Esophagus muscularis mucosa (tissue), 4 donors: ENCODE measurements around the gene MYOM3.
"Not testable (repeated sequence)": the region's sequence is repeated elsewhere in the genome, so short reads cannot be mapped to it uniquely, and the experiment has no call there.

Source experiments
- EP300 ChIP-seq: sonication (generic); formaldehyde crosslinking; IDR thresholded peaks from one replicate; pipeline ENCODE4 v1.6.1; 2017; ENCODE audit warnings: antibody characterized with exemption
- POLR2A ChIP-seq: fragments of 450-650 bp; IDR thresholded peaks from one replicate; pipeline ENCODE4 v1.6.1; 2017; ENCODE audit warnings: antibody characterized with exemption, moderate library complexity, mild to moderate bottlenecking, low read depth
- POLR2AphosphoS5 ChIP-seq, 2 donors: sonication (generic); formaldehyde crosslinking; IDR thresholded peaks; one replicate each; pipeline ENCODE4 v1.6.1; 2017; ENCODE audit warnings: antibody characterized with exemption in 2 of 2
- TF ChIP-seq, protein P1 (sequence below), 3 experiments: fragments of 200-600 bp in 2 of 3; fragments of 450-650 bp in 1 of 3; sonication (generic) in 2 of 3; IDR thresholded peaks; one replicate each; pipeline ENCODE4 v1.5.1; 2017 to 2019; ENCODE audit warnings: antibody characterized with exemption in 3 of 3, mild to moderate bottlenecking in 2 of 3, moderate library complexity in 1 of 3

DNA sequence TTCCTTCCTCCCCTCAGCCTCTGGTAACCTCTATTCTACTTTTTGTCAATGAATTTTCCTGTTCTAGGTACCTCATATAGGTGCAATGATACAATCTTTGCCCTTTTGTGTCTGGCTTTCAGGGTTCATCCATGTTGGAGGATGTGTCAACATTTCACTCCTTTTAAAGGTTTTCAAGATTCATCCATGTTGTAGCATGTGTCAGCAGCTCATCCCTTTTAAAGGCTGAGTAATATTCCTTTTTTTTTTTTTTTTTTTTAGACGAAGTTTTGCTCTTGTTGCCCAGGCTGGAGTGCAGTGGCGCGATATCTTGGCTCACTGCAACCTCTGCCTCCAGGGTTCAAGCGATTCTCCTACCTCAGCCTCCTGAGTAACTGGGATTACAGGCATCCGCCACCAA is 67.3 kb downstream of the MYOM3 start:
- not testable (repeated sequence) for TF ChIP-seq POLR2AphosphoS5 (IDR thresholded peaks at IDR 0.05); EP300; POLR2A
- TF ChIP-seq, protein P1, sequence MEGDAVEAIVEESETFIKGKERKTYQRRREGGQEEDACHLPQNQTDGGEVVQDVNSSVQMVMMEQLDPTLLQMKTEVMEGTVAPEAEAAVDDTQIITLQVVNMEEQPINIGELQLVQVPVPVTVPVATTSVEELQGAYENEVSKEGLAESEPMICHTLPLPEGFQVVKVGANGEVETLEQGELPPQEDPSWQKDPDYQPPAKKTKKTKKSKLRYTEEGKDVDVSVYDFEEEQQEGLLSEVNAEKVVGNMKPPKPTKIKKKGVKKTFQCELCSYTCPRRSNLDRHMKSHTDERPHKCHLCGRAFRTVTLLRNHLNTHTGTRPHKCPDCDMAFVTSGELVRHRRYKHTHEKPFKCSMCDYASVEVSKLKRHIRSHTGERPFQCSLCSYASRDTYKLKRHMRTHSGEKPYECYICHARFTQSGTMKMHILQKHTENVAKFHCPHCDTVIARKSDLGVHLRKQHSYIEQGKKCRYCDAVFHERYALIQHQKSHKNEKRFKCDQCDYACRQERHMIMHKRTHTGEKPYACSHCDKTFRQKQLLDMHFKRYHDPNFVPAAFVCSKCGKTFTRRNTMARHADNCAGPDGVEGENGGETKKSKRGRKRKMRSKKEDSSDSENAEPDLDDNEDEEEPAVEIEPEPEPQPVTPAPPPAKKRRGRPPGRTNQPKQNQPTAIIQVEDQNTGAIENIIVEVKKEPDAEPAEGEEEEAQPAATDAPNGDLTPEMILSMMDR (IDR thresholded peaks at IDR 0.05), result not testable (repeated sequence)
